Measurements from ENCODE around the gene ENOPH1.
"Not testable (repeated sequence)": the region's sequence is repeated elsewhere in the genome, so short reads cannot be mapped to it uniquely, and the experiment has no call there.

Gene ENOPH1

DNA sequence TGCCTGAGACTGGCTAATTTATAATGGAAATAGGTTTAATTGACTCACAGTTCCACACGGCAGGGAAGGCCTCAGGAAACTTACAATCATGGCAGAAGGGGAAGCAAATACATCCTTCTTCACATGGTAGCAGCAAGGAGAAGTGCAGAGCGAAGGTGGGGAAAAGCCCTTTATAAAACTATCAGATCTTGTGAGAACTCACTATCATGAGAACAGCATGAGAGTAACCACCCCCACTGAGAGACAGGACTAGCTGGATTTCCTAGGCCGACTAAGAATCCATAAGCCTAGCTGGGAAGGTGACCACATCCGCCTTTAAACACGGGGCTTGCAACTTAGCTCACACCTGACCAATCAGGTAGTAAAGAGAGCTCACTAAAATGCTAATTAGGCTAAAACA, 42.7 kb downstream of the ENOPH1 start:
- not testable (repeated sequence) for DNase-seq (ENCODE audit: low read depth)

DNA sequence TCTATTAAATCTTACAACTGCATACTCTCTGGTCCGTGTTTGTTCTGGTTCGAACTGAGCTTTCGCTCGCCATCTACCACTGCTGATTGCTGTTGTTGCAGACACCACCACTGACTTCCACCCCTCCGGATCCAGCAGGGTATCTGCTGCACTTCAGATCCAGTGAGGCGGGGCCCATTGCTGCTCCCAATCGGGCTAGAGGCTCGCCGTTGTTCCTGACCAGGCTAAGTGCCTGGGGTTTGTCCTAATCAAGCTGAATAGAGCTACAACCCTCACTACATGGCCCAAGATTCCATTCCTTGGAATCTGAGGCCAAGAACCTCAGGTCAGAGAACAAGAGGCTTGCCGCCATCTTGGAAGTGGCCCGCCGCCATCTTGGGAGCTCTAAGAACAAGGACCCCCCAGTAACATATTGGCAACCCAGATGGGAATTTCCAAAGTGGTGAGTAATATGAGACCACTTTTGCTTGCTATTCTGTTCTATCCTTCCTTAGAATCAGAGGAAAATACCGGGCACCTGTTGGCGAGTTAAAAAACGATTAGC, 43.3 kb downstream of the ENOPH1 start:
- DNase-seq (ENCODE audit: low read depth) = no peak

DNA sequence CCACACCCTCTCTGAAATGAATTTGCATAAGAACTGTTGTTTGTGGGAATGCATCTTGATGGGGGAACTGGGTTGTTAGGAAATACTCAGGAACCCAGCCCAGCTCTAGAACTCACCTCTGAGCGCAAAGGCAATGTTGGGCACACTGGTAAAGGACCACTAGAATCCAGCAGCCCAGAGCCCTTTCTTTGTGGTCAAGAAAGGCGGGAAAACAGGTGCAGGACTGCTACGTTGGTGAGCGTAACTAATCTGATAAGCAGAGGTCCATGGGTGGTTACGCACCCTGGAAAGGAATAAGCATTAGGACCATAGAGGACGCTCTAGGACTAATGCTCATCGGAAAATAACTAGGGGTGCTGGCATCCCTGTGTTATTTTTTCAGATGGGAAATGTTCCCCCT, 45.5 kb downstream of the ENOPH1 start:
- DNase-seq (ENCODE audit: low read depth) = not testable (repeated sequence)

DNA sequence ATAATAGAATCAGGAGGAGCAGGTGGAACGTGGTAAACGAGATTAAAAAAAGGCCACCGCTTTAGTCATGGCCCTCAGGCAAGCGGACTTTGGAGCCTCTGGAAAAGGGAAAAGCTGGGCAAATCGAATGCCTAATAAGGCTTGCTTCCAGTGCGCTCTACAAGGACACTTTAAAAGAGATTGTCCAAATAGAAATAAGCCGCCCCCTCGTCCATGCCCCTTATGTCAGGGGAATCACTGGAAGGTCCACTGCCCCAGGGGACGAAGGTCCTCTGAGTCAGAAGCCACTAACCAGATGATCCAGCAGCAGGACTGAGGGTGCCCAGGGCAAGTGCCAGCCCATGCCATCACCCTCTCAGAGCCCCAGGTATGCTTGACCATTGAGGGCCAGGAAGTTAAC, 47.1 kb downstream of the ENOPH1 start:
- DNase-seq (ENCODE audit: low read depth) = not testable (repeated sequence)

DNA sequence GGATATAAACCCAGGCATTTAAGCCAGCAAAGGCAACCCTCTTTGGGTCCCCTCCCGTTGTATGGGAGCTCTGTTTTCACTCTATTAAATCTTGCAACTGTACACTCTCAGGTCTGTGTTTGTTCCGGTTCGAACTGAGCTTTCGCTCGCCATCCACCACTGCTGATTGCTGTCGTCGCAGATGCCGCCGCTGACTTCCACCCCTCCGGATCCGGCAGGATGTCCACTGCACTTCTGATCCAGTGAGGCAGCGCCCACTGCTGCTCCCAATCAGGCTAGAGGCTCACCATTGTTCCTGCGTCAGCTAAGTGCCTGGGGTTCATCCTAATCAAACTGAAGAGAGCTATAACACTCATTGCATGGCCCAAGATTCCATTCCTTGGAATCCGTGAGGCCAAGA, 49.2 kb downstream of the ENOPH1 start:
- DNase-seq (ENCODE audit: low read depth) = no peak

DNA sequence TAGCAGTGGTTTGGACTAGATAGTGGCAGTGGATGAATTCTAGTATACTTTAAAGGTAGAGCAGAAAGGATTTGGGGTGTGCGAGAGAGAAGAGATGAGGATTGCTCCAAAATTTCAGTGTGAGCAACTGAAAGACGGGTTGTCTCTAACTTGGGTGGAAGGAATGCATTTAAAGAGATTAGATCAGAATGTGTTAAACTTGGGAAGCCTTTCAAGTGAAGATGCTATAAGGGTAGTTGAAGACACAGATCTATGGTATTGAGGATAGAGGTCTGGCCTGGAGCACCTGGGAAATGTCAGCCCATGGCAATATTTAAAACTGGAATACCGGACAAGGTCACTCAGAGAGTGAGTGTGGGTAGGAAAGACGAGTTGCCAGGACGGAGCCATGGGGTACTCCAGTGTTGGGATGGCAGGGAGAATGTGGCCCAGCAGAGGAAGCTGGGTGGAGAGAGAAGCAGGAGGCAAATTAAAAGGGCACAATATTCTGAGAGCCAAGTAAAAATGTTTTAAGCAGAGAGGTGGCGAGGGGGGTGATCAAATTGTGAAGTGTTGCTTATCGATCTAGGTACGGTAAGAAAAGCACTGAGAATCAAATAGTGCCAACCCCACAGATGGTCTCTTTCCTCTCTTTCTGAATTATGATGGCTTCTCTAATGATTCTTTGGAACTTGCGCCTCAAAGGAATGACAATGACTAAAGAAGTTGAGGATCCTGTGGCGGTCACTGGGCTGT, 50.5 kb downstream of the ENOPH1 start:
- no peak for DNase-seq (ENCODE audit: low read depth)

DNA sequence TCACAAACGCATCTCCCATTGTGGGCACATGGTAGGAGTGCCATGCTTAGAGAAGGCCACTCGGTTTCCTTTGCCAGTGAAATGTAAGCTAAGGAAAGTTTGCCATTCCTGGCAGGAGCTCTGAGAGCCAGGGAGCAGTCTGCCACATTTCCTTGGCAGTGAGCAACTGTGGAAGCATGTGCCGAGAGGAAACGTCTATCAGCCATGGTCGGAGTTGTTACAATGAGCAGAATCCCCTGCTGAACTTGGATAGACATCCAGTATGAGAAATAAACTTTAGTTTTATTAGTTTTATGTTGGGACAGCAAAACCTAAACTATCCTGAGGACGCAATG, 51.1 kb downstream of the ENOPH1 start:
- DNase-seq (ENCODE audit: low read depth) = no peak

DNA sequence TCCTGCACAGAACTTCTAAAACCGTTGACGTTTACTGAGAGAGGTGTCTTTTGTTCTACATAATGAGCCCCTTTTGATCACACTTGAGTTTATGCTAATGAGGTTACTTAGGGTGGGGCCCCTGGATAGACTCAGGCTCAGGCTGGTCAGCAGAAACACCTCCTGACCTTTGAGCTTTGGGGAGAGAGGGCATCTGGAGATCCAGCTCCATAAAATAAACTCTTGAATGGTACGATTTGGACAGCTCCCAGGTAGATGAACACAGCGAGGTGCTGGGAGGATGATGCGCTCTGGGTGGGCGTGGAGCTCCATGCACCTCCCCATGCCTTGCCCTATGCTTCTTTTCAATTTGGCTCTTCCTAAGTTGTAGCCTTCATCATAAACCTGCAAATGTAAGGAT, 52.0 kb downstream of the ENOPH1 start:
- no peak for DNase-seq (ENCODE audit: low read depth)

DNA sequence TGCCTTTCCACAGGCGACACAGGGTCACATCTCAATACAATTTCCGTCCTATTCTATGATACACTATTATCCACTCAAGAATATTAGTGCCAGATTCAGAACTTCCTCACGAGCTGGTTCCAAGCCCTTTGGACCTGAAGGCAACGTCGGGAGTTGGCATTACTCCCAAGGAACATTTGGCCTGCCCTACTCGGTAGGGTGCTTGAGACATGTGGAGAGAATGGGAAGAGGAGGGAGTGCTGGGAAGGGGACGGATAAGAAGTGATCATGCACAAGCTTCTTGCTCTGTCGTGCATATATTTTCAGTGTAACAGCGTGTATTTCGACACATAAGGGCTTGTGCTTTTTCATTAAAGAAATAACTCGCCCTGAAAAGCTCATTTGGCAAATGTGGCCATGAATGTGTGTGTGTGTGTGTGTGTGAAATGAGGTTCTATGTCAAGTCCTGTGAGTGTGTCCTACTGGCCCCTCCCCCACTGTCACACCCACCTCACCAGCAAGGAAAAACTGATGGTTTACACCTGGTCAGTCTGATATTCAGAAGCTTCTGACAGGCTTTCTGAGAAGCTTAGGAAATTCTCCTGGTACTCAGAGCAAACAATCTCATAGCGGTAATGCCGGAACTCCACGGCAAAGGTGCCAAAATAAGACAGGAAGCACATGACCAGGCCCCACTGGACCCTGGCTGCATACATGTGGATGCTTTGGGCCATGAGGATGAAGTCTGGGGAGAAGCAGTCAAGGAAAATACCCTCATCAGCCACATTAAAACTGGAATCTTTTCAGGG, 54.8 kb downstream of the ENOPH1 start:
- DNase-seq (ENCODE audit: low read depth) = no peak

DNA sequence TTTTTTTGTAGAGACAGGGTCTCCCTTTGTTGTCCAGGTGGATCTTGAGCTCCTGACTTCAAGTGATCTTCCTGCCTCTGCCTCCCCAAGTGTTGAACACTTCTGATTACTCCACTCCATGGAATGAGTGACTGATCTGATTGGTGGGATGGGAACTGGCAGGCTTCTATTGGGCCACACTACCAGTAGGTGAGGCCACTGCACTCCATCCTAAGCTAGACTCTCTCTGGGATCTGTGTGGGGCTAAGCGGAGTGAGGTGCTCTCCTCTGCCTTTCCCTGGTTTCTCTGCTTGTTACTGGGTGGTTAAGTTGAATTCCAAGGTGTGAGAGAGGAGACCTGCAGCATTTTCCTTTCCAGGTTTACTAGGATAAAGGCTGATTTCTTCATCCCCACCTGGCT, 58.7 kb downstream of the ENOPH1 start:
- no peak for DNase-seq (ENCODE audit: low read depth)

DNA sequence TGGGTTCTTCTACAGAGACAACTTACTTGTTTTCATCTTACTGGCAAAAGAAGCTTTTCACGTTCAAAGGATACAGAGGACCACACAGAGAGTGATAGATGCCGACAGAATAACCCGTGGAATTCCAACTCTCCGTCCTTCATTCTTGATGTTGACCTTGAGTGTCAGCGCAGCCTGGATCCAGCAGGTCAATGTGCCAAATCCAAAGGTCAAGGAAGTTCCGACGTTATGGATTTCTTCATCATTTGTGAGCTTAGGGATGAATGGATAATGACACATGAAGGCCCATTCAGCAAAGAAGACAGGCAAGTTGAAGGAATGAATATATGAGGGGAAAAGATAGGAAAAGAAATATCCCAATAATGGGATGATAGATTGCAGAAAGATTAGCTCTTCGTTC, 59.6 kb downstream of the ENOPH1 start:
- no peak for DNase-seq (ENCODE audit: low read depth)

DNA sequence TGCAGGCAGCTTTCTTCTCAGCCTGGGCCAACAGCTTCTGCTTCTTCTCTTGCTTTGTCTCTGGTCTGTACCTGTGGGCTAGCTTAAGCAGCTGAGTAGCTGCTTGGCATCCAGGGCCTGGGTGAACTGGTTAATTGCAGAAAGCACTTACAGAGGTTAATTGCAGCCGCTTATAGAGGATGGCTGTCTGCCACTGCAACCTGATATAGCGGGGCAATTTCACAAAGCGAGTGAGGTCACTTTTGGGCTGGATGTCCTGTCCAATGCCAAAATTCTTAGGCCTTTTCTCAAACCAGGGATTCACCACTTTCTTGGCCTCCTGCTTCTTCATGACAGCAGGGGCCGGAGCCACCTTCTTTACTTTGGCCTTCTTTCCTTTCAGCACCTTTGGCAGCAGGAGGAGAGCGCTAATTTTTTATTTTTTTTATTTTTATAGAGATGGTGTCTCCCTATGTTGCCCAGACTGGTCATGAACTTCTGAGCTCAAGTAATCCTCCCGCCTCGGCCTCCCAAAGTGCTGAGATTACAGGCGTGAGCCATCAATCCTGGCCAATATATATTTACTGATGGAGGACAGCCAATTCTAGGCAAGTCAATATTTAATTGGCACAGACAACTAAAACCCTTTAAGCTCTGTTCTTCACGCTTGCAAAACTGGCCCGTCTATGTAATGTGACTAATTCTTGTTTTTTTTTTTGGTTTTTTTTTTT, 61.0 kb downstream of the ENOPH1 start:
- no peak for DNase-seq (ENCODE audit: low read depth)

DNA sequence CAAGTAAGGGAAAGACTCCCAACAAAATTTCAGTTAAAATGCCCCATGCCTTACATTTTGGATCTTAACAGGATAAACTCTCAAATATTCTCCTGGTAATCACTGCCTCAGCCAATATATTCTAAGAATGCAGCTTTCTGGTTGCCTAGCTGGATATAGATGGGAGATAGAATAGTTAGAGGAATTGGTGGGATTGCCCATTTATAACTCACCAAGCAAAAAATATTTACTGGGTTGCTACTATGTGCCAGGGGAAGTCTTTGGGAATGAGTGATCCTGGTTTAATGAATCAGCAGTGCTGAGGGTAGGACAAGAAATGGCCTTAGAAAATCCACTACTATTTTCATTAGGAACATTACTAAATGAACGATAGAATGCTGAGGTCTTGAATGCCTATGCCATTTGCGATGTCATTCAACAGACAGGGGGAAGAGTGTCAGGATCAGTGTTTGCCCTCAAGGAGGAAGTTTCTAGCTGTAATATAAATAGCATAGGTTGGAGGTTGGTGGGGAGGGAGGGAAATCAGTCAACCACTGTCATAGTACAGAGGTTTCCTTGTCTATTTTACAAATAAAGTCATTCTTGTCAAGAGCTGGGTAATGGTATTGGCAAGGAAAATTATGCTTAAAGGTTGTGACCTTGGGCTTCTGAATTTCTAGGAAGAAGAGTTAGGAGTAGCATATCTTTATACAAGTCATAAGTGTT, 63.5 kb downstream of the ENOPH1 start:
- no peak for DNase-seq (ENCODE audit: low read depth)

DNA sequence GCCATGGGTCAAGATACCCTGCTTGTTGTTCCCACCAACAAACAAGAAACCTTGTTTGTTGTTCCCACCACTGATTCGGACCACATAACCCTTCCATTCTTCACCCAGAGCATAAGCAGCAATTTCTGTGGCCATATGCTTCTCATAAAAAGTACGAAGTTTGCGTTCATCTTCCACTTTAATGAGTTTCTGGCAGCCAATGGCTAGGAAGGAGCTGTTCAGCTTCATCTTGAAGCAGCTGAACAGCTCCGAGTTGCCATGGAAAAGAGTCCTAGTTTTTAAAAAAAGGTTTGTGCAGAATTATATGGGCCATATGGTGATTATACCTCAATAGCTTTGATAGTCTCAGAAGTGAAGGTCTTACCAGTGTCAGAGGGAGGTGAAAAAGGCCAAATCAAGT, 65.3 kb downstream of the ENOPH1 start:
- DNase-seq (ENCODE audit: low read depth) = no peak

DNA sequence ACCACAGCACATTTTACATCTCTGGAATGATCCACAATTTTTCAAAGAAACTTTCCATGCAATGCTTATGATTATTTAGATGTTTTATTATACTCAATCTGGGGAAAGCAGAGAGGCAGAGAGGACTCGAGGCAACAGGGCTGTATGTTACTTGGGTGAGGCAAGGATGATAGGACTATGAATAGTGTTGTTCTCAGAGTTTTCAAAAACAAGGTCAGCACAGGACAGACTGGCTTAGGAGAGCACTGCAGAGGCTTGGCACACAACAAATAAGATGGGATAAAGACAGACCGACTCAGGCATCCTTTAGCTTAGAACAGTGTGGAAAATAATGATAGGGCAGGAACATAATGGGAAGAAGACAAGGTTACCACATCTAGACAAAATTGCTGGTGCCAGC, 66.0 kb downstream of the ENOPH1 start:
- DNase-seq (ENCODE audit: low read depth) = no peak

DNA sequence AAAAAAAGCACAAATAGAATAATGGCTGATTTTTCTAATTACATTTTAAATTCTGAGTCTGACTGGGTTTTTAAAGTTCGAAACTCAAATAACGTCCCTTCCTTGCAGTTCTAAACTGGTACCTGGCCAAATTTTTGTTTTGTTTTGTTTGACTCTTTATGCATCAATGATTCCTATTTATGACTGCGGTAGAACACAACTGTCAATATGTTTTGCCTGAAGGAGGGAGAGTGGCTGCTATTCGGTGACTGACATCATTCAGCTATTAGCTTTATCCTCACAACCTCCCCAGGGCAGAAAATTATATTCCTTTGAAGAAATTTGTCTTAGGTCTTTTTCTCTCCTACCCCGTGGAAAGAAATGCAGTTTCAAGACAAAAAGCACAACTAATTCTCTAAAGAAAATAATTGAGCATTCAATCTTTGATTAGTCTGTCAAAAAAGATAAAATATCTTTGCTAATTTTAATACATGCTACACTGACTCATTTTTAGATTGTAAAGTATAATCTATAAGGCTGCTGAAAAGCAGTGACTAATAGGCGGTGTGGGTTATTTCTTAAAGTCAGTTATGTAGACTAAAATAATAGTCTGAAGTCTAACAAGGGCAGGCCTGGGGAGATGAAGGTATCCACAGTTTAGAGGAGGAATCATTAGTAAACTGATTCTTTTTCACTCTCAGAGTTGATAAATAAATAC, 69.5 kb downstream of the ENOPH1 start:
- no peak for DNase-seq (ENCODE audit: low read depth)

DNA sequence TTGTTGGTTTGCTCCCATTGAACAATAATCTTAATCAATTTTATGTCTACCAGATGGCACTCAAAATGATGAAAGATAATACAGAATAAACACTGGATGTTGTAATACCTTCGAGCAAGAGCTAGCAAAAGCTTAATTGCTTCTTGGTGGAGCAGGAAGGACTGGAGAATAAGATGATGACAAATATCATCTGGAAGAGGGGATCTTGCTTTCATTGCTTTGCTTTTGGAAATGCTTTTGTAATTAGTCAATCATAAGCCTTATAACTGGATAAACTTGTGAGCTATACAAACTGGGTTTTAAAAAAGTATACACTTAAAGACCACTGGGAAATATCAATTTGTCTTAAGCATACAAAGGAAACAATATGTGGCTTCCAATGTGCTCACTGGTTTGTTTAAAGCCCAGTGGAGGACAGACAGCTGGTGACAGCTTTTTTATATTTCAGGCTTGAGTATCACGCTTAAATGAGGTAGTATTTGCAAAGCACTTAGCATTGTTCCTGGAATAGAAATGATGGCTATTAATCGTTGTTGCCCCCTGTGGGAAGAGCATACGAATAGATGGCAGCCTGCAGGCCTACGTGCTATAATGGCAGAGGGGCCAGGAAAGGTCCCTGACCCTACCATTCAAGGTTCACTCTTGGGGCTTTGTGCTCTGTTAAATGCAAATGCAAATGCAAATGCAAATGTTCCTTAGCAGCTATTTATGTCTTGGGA, 70.2 kb downstream of the ENOPH1 start:
- no peak for DNase-seq (ENCODE audit: low read depth)

DNA sequence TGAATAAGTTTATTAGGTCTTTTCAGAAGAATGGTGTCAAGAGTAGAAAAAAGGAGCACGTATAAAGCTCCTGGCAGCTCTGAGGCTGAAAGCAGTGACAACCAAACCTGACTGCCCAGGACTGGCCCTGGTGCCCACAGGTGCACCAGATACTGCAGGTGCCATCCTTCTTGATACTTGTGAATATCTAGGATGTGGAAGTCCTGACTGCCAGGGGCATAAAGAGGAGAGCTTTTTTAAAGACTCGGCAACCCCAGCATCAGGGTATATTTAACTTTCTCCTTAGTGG, 70.7 kb downstream of the ENOPH1 start:
- DNase-seq (ENCODE audit: low read depth) = no peak

DNA sequence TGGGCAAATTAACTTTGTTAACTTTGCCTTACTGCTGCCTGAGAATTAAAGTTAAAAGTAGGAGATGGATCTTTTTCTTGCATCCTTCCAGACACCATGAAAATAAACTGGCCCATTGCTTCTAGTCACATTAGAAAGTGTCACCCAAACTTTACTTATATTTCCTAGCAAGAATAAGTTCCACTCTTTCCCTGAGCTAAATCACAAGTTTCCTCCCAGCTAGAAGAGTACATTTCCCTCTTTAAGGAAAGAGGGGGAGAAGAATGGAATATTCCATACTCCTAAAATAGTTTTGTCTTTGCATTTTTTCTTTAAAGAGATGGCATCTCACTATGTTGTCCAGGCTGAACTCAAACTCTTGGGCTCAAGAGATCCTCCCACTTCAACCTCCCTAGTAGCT, 77.6 kb downstream of the ENOPH1 start:
- DNase-seq (ENCODE audit: low read depth) = no peak

DNA sequence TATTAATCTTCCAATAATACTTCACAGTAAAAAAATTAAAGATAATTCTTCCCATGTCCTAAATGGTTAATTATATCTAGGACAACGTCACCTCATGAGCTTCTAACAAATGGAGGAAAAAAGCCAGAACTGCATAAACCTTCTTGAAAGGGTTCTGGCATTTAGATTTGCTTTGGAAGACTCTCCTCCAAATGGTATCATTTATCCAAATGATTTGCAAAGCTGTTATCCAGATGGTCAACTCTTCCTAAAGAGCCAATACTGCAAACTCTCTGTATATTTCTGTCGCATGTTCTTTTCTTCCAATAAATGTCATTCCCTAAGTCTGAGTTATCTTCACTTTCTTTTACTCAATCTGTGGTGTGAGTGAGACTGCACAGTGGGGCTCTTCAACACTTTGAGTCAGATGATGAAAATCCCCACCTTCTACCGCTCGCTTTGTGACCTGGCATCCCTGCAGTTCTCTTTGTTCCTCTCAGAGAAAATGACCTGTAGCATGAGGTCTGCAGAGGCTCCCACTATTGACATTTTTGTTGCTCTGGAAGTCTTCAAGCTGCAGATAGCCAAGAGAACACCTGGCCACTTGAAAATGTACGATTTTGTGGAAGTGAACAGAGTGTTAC, 78.5 kb downstream of the ENOPH1 start:
- no peak for DNase-seq (ENCODE audit: low read depth)

DNA sequence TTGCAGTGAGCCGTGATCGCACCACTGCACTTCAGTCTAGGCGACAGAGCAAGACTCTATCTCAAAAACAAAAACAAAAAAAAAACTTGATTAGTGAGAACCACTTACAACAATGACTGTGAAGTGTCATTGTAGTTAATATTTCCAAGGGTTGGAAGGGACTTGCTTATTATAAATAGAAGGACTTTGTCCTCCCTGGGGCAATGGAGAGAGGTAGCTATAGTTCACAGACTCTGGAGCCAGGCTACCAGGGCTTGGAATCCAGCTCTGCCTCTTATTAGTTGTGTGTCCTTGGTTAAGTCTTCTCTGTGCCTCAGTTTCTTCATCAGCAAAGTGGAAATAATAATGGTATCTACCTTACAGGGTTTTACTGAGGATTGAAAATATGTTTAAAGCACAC, 79.8 kb downstream of the ENOPH1 start:
- no peak for DNase-seq (ENCODE audit: low read depth)

Measured in fibroblast of the conjunctiva (primary cell).